Testis (tissue), 3 donors: ENCODE measurements around the gene SLC2A14. TPM values are rescaled to one million over a fixed set of nuclear protein-coding genes. Genes with fewer than 3 reads are reported as not detected.

ENCODE experiments used
- DNase-seq: peaks from one replicate; pipeline ENCODE4 v3.0.0-alpha.2; 2019
- H3K27ac ChIP-seq, 2 donors: fragments of 200-600 bp; sonication (generic); one replicate each; pipeline ENCODE4 v1.5.1; 2019
- H3K27me3 ChIP-seq: fragments of 200-600 bp; sonication (generic); one replicate; pipeline ENCODE4 v1.5.1; 2019
- H3K36me3 ChIP-seq: fragments of 200-600 bp; sonication (generic); one replicate; pipeline ENCODE4 v1.5.1; 2017; ENCODE audit warnings: low read depth; ENCODE audit errors: missing control alignments
- H3K4me1 ChIP-seq: fragments of 200-600 bp; sonication (generic); one replicate; pipeline ENCODE4 v1.5.1; 2019
- H3K4me3 ChIP-seq, 2 donors: fragments of 200-600 bp; sonication (generic); one replicate each; pipeline ENCODE4 v1.5.1; 2017 to 2019
- H3K9me3 ChIP-seq: fragments of 200-600 bp; sonication (generic); one replicate; pipeline ENCODE4 v1.5.1; 2017
- POLR2A ChIP-seq: fragments of 450-650 bp; IDR thresholded peaks from one replicate; pipeline ENCODE4 v1.6.1; 2017; ENCODE audit warnings: antibody characterized with exemption, mild to moderate bottlenecking, moderate library complexity
- WGBS, 2 donors: methylation state at CpG; one replicate each; pipeline ENCODE4 v1.1.5; 2018; 5-methylcytosine and 5-hydroxymethylcytosine counted together
- intact Hi-C: fragments of 100-400 bp; cut with DNase I; formaldehyde crosslinking; loops from one replicate; pipeline ENCODE4 v1.15.1; 2023; ENCODE audit warnings: low total_unique reads
- polyA plus RNA-seq: library from polyadenylated mRNA; stranded (reverse); fragments of 350-450 nt; fragmentation: Illumina TruSeq; extraction: RNeasy Lipid Tissue Mini Kit (QIAGEN cat#74804); gene quantifications from one replicate; pipeline ENCODE4 v1.2.3, GENCODE V29; 2014; ENCODE audit warnings: low read depth, low replicate concordance; ENCODE audit not compliant: insufficient read depth
- small RNA-seq, 2 donors: library from RNA; depleted of rRNA; stranded (forward); fragments of <200 nt; gene quantifications; one replicate each; pipeline ENCODE3, GENCODE V24; 2016
- total RNA-seq, 2 donors: library from RNA; depleted of rRNA; stranded (reverse); fragments of >200 nt; gene quantifications; one replicate each; pipeline ENCODE4 v1.2.3, GENCODE V29; 2016
- TF ChIP-seq, protein P1 (sequence below), 3 experiments: fragments of 450-650 bp in 2 of 3; fragments of 200-600 bp in 1 of 3; sonication (generic) in 1 of 3; IDR thresholded peaks; one replicate each; pipeline ENCODE4 v1.5.1; 2016 to 2019; ENCODE audit warnings: antibody characterized with exemption in 3 of 3, mild to moderate bottlenecking in 2 of 3, moderate library complexity in 1 of 3

The SLC2A14 gene
- total and polyA plus RNA-seq, 3 donors from 2014 or later, result 51.5 to 203 (median 54.3) TPM

DNA sequence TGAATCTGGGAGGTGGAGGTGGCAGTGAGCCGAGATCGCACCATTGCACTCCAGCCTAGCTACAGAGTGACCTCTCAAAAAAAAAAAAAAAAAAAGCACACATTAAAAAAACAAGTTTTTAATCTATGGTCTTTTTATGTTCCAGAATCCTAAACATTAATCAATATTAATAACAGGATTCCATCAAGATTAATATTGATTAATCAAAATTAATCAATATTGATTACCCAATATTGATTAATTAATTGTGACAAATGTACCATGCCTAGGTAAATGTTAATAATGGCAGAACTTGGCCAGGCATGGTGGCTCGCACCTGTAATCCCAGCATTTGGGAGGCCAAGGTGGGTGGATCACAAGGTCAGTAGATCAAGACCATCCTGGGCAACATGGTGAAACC, 91.4 kb downstream of the SLC2A14 start:
- no peaks in the 10 kb centered on the region for H3K9me3 ChIP-seq
- H3K4me1 ChIP-seq, result no peaks in the 10 kb centered on the region
- no peak overlapping the region for H3K27ac ChIP-seq
- no peaks in the 10 kb centered on the region for H3K27me3 ChIP-seq
- H3K4me3 ChIP-seq, result no peak overlapping the region
- no peak for DNase-seq
- WGBS, 2 donors, result 78 to 82% methylated on average over 3 of the region's 3 CpGs
- intact Hi-C loops, result no loop called here
- TF ChIP-seq POLR2A, result no peak
- TF ChIP-seq, protein P1, sequence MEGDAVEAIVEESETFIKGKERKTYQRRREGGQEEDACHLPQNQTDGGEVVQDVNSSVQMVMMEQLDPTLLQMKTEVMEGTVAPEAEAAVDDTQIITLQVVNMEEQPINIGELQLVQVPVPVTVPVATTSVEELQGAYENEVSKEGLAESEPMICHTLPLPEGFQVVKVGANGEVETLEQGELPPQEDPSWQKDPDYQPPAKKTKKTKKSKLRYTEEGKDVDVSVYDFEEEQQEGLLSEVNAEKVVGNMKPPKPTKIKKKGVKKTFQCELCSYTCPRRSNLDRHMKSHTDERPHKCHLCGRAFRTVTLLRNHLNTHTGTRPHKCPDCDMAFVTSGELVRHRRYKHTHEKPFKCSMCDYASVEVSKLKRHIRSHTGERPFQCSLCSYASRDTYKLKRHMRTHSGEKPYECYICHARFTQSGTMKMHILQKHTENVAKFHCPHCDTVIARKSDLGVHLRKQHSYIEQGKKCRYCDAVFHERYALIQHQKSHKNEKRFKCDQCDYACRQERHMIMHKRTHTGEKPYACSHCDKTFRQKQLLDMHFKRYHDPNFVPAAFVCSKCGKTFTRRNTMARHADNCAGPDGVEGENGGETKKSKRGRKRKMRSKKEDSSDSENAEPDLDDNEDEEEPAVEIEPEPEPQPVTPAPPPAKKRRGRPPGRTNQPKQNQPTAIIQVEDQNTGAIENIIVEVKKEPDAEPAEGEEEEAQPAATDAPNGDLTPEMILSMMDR (IDR thresholded peaks at IDR 0.05), result no peak
- H3K36me3 ChIP-seq, result no peaks in the 10 kb centered on the region

DNA sequence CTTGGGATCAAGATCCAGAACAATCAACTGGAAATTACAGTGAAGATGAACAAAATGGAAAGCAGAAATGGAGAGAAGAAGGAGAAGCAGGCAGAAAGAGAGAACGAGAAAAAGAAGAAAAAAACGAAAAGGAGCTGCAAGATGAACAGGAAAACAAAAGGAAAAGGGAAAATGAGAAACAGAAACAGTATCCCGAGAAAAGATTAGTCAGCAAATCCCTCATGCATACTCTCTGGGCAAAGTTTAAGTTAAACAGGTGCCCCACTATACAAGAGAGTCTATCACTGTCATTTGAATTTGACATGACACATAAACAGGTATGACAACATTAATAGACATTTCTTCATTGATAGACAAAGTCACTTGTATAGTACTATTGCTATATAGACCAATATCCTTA, 102.7 kb downstream of the SLC2A14 start:
- TF ChIP-seq, protein P1 (IDR thresholded peaks at IDR 0.05), result no peak
- no peak for TF ChIP-seq POLR2A
- no peak for DNase-seq
- Histone ChIP-seq H3K36me3 (no peaks in the 10 kb centered on the region), H3K4me3 (no peak overlapping the region), H3K27ac (no peak overlapping the region), H3K4me1 (no peaks in the 10 kb centered on the region), H3K9me3 (no peaks in the 10 kb centered on the region), H3K27me3 (no peaks in the 10 kb centered on the region)
- WGBS, 2 donors, result 79% methylated on average over 3 of the region's 3 CpGs
- intact Hi-C loops, result no loop called here

Small RNA genes within 50 kb of the gene (small RNA-seq; reads per million reads assigned to genes)
- gene RF00019, result 0 reads per million in 2 donors

Other genes with a start within 250 kb of the SLC2A14 start
- gene APOBEC1, start 207.0 kb downstream of the SLC2A14 start, total RNA-seq, result under 1 TPM in 1 of 2 donors, not detected in 1; 0.37 TPM
- gene APOBEC1, start 207.0 kb downstream of the SLC2A14 start, polyA plus RNA-seq, result not detected
- not detected for gene GDF3, start 177.1 kb downstream of the SLC2A14 start, total RNA-seq
- gene GDF3, start 177.1 kb downstream of the SLC2A14 start, polyA plus RNA-seq, result not detected
- gene DPPA3, start 161.5 kb downstream of the SLC2A14 start, total RNA-seq, result 1 to 10 TPM in 1 of 2 donors, not detected in 1; 1.1 TPM
- 0.41 TPM for gene DPPA3, start 161.5 kb downstream of the SLC2A14 start, polyA plus RNA-seq
- gene CLEC4C, start 125.5 kb downstream of the SLC2A14 start, total RNA-seq, result 1 to 10 TPM; 2.0 to 2.1 TPM
- 1.9 TPM for gene CLEC4C, start 125.5 kb downstream of the SLC2A14 start, polyA plus RNA-seq
- 1 to 10 TPM in 1 of 2 donors, under 1 TPM in 1; 0.62 to 1.6 TPM for gene NANOGNB, start 107.7 kb downstream of the SLC2A14 start, total RNA-seq
- gene NANOGNB, start 107.7 kb downstream of the SLC2A14 start, polyA plus RNA-seq, result 0.58 TPM
- gene NANOG, start 83.5 kb downstream of the SLC2A14 start, total RNA-seq, result 1 to 10 TPM in 1 of 2 donors, under 1 TPM in 1; 0.50 to 1.1 TPM
- 0.29 TPM for gene NANOG, start 83.5 kb downstream of the SLC2A14 start, polyA plus RNA-seq
- gene SLC2A3, start 63.3 kb upstream of the SLC2A14 start, total RNA-seq, result 10 to 100 TPM; 11.0 to 25.7 TPM
- gene SLC2A3, start 63.3 kb upstream of the SLC2A14 start, polyA plus RNA-seq, result 22.3 TPM
- gene FOXJ2, start 159.8 kb upstream of the SLC2A14 start, total RNA-seq, result 10 to 100 TPM; 25.3 to 29.1 TPM
- 13.5 TPM for gene FOXJ2, start 159.8 kb upstream of the SLC2A14 start, polyA plus RNA-seq
- gene C3AR1, start 193.4 kb upstream of the SLC2A14 start, total RNA-seq, result 1 to 10 TPM; 1.9 to 2.8 TPM
- gene C3AR1, start 193.4 kb upstream of the SLC2A14 start, polyA plus RNA-seq, result 9.5 TPM
- 10 to 100 TPM; 58.9 to 70.0 TPM for gene NECAP1, start 209.4 kb upstream of the SLC2A14 start, total RNA-seq
- 34.8 TPM for gene NECAP1, start 209.4 kb upstream of the SLC2A14 start, polyA plus RNA-seq